ENCODE data around the gene TMEM132A.

The TMEM132A gene

DNA sequence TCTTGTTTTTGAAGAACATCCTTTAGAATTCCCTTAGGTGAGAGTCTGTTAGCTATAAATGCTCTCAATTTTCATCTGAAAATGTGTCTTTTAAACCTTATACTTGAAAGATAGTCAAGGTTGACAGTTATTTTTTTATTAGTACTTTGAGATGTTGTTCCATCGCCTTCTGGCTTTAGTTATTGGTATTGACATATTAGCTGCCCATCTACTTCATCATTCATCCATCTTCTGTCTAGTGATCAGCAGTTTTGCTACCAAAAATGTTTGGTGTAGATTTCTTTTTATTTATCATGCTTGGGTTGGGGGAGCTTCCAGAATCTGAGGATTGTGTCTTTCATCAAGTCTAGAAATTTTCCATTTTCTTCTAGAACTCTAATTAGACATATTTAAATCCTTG is 44.0 kb downstream of the TMEM132A start:
- Histone ChIP-seq H4K20me1 (ENCODE audit: insufficient read depth, low read length) (no peaks in the 10 kb centered on the region), H3K79me2 (ENCODE audit: low read length) (no peaks in the 10 kb centered on the region), H3K27me3 (replicated peaks; ENCODE audit: insufficient read depth, low read length) (no peaks in the 10 kb centered on the region)

DNA sequence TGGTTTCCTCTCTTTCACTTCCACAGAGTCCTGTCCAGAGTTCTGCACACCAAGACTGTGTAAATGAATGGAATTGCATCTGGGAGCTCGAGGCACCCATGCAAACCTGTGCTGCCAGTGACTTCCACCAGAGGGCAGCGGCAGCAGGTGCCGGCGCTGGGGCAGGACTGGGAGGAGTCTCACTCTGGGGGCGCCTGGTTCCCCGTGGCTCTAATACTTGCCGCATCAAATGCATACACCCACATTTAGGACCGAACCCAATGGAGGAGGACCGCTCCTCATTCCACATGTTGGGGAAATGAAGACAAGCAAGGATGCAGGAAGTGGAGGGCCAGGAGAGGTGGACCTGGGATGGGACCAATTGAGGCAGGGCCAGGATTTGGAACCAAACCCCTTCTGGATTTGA is 46.1 kb downstream of the TMEM132A start:
- H3K4me3 ChIP-seq (ENCODE audit: low read length), result no peak overlapping the region
- DNase-seq, result peak; percentile 67

More for the DNA sequence above, 44.0 kb downstream of the TMEM132A start:
- DNase-seq, result no peak
- Histone ChIP-seq H3F3A (ENCODE audit: insufficient read depth, low read length) (no peaks in the 10 kb centered on the region), H3K9ac (ENCODE audit: low read length) (no peak overlapping the region), H2AFZ (ENCODE audit: low read length) (no peak overlapping the region), H3K36me3 (replicated peaks; ENCODE audit: insufficient read depth, low read length) (no peaks in the 10 kb centered on the region), H3K9me2 (replicated peaks; ENCODE audit: insufficient read depth, low read length) (no peaks in the 10 kb centered on the region), H3K4me3 (ENCODE audit: low read length) (no peak overlapping the region), H3K4me1 (ENCODE audit: low read length) (no peaks in the 10 kb centered on the region), H3K9me3 (replicated peaks; ENCODE audit: insufficient read depth, low read length) (no peaks in the 10 kb centered on the region), H3K27ac (ENCODE audit: low read length) (no peak overlapping the region), H3K4me2 (ENCODE audit: low read depth, low read length) (no peak overlapping the region)
- TF ChIP-seq, protein P1, sequence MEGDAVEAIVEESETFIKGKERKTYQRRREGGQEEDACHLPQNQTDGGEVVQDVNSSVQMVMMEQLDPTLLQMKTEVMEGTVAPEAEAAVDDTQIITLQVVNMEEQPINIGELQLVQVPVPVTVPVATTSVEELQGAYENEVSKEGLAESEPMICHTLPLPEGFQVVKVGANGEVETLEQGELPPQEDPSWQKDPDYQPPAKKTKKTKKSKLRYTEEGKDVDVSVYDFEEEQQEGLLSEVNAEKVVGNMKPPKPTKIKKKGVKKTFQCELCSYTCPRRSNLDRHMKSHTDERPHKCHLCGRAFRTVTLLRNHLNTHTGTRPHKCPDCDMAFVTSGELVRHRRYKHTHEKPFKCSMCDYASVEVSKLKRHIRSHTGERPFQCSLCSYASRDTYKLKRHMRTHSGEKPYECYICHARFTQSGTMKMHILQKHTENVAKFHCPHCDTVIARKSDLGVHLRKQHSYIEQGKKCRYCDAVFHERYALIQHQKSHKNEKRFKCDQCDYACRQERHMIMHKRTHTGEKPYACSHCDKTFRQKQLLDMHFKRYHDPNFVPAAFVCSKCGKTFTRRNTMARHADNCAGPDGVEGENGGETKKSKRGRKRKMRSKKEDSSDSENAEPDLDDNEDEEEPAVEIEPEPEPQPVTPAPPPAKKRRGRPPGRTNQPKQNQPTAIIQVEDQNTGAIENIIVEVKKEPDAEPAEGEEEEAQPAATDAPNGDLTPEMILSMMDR (IDR thresholded peaks at IDR 0.05; ENCODE audit: low read length), result no peak
- TF ChIP-seq EZH2phosphoT487 (IDR thresholded peaks at IDR 0.05; ENCODE audit: low read length) (no peak), EZH2 (optimal IDR thresholded peaks at IDR 0.05; ENCODE audit: low read depth, low read length) (no peak)

DNA sequence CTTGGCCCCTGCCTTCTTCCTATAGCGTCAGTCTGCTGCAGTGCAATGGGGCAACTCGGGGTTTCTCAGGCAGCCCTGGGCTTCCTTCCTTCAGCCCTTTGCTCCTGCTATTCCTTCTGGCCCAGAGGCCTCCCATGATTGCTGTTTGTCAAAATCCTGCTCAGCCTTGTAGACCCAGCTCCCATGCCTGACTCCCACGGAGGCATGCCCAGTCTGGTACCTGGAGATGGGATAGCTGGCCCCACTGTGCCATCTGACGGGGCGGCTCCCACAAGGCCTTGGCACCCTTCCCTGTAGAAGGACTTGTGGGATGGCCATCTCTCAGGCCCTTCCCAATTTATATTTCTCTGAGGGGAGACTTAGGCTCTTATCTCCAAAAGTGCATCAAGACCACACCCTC is 46.6 kb downstream of the TMEM132A start:
- H3K4me3 ChIP-seq (ENCODE audit: low read length), result no peak overlapping the region
- no peaks in the 10 kb centered on the region for H3K9me3 ChIP-seq (replicated peaks; ENCODE audit: insufficient read depth, low read length)
- no peaks in the 10 kb centered on the region for H3K27me3 ChIP-seq (replicated peaks; ENCODE audit: insufficient read depth, low read length)
- no peak overlapping the region for H3K9ac ChIP-seq (ENCODE audit: low read length)
- no peaks in the 10 kb centered on the region for H3K79me2 ChIP-seq (ENCODE audit: low read length)
- no peaks in the 10 kb centered on the region for H3K4me1 ChIP-seq (ENCODE audit: low read length)
- H3F3A ChIP-seq (ENCODE audit: insufficient read depth, low read length), result no peaks in the 10 kb centered on the region
- DNase-seq, result no peak
- no peak overlapping the region for H3K27ac ChIP-seq (ENCODE audit: low read length)
- no peaks in the 10 kb centered on the region for H3K36me3 ChIP-seq (replicated peaks; ENCODE audit: insufficient read depth, low read length)
- no peak overlapping the region; the same call in 1 of the 2 replicates for H3K4me2 ChIP-seq (ENCODE audit: low read depth, low read length)
- TF ChIP-seq EZH2 (optimal IDR thresholded peaks at IDR 0.05; ENCODE audit: low read depth, low read length), result no peak
- TF ChIP-seq EZH2phosphoT487 (IDR thresholded peaks at IDR 0.05; ENCODE audit: low read length), result no peak
- TF ChIP-seq, protein P1 (IDR thresholded peaks at IDR 0.05; ENCODE audit: low read length), result no peak
- no peaks in the 10 kb centered on the region for H4K20me1 ChIP-seq (ENCODE audit: insufficient read depth, low read length)
- no peaks in the 10 kb centered on the region for H3K9me2 ChIP-seq (replicated peaks; ENCODE audit: insufficient read depth, low read length)
- H2AFZ ChIP-seq (ENCODE audit: low read length), result no peak overlapping the region

More for the DNA sequence above, 46.1 kb downstream of the TMEM132A start:
- H2AFZ ChIP-seq (ENCODE audit: low read length), result 0 out of 2 replicates have a peak overlapping the region, but pooled peaks have one; percentile 3
- no peaks in the 10 kb centered on the region for H3K9me3 ChIP-seq (replicated peaks; ENCODE audit: insufficient read depth, low read length)
- no peaks in the 10 kb centered on the region for H3K4me1 ChIP-seq (ENCODE audit: low read length)
- no peak overlapping the region for H3K9ac ChIP-seq (ENCODE audit: low read length)
- H3K9me2 ChIP-seq (replicated peaks; ENCODE audit: insufficient read depth, low read length), result no peaks in the 10 kb centered on the region
- H3K27ac ChIP-seq (ENCODE audit: low read length), result no peak overlapping the region
- TF ChIP-seq EZH2phosphoT487 (IDR thresholded peaks at IDR 0.05; ENCODE audit: low read length) (no peak), EZH2 (optimal IDR thresholded peaks at IDR 0.05; ENCODE audit: low read depth, low read length) (no peak)
- TF ChIP-seq, protein P1 (IDR thresholded peaks at IDR 0.05; ENCODE audit: low read length), result peak; percentile 98
- H3K4me2 ChIP-seq (ENCODE audit: low read depth, low read length), result peak overlapping the region; percentile 3; the same call in 1 of the 2 replicates
- H4K20me1 ChIP-seq (ENCODE audit: insufficient read depth, low read length), result no peaks in the 10 kb centered on the region
- no peaks in the 10 kb centered on the region for H3K36me3 ChIP-seq (replicated peaks; ENCODE audit: insufficient read depth, low read length)
- H3K79me2 ChIP-seq (ENCODE audit: low read length), result no peaks in the 10 kb centered on the region
- no peaks in the 10 kb centered on the region for H3K27me3 ChIP-seq (replicated peaks; ENCODE audit: insufficient read depth, low read length)
- H3F3A ChIP-seq (ENCODE audit: insufficient read depth, low read length), result no peaks in the 10 kb centered on the region
